GM19023 (cell line): ENCODE data around the gene TSPAN18.

ENCODE experiments used
- ATAC-seq: cut with Tn5 transposase; IDR thresholded peaks from one replicate; pipeline ENCODE4 v1.9.1; 2021; ENCODE audit warnings: mild to moderate bottlenecking, moderate library complexity; ENCODE audit not compliant: unreplicated experiment

Gene TSPAN18

GRCh38 chr11:44791316-44791925 lies 64.7 kb downstream of the TSPAN18 start:
- ATAC-seq, result no peak

GRCh38 chr11:44792171-44792570 lies 65.4 kb downstream of the TSPAN18 start:
- no peak for ATAC-seq

GRCh38 chr11:44793350-44794090 lies 66.8 kb downstream of the TSPAN18 start:
- ATAC-seq, result no peak

GRCh38 chr11:44795803-44796535 lies 69.2 kb downstream of the TSPAN18 start:
- ATAC-seq, result no peak

GRCh38 chr11:44797051-44797450 lies 70.3 kb downstream of the TSPAN18 start:
- ATAC-seq, result no peak

- ATAC-seq, result no peak
Measured at GRCh38 chr11:44797886-44798606, 71.3 kb downstream of the TSPAN18 start.

- ATAC-seq, result no peak
Measured at GRCh38 chr11:44798607-44798972, 71.8 kb downstream of the TSPAN18 start.

GRCh38 chr11:44799012-44799411 lies 72.2 kb downstream of the TSPAN18 start:
- ATAC-seq, result no peak

- ATAC-seq, result no peak
Measured at GRCh38 chr11:44802347-44802746, 75.6 kb downstream of the TSPAN18 start.

- ATAC-seq, result no peak
Measured at GRCh38 chr11:44803009-44803408, 76.2 kb downstream of the TSPAN18 start.

GRCh38 chr11:44804449-44805437 lies 78.0 kb downstream of the TSPAN18 start:
- no peak for ATAC-seq

- no peak for ATAC-seq
Measured at GRCh38 chr11:44805596-44805995, 78.8 kb downstream of the TSPAN18 start.

- no peak for ATAC-seq
Measured at GRCh38 chr11:44808053-44808753, 81.4 kb downstream of the TSPAN18 start.

- no peak for ATAC-seq
Measured at GRCh38 chr11:44809283-44809682, 82.5 kb downstream of the TSPAN18 start.

- no peak for ATAC-seq
Measured at GRCh38 chr11:44811841-44812448, 85.2 kb downstream of the TSPAN18 start.

GRCh38 chr11:44812971-44813370 lies 86.2 kb downstream of the TSPAN18 start:
- ATAC-seq, result no peak

- ATAC-seq, result no peak
Measured at GRCh38 chr11:44813401-44813800, 86.6 kb downstream of the TSPAN18 start.

GRCh38 chr11:44814881-44815592 lies 88.3 kb downstream of the TSPAN18 start:
- no peak for ATAC-seq
